Hepatocyte (in vitro differentiated cells): ENCODE data around the gene GAL3ST2. TPM values are rescaled to one million over a fixed set of nuclear protein-coding genes. Genes with fewer than 3 reads are reported as not detected.

Experiments
- DNase-seq: peaks from one replicate; pipeline ENCODE4 v3.0.0-alpha.2; 2016; ENCODE audit warnings: low spot score
- H2AFZ ChIP-seq: fragments of 200-600 bp; sonication (generic); 2 replicates; pipeline ENCODE4 v1.6.0; 2016; ENCODE audit warnings: antibody characterized with exemption, mild to moderate bottlenecking
- H3K27ac ChIP-seq: fragments of 200-600 bp; sonication (generic); 2 replicates; pipeline ENCODE4 v1.5.1; 2016; ENCODE audit warnings: mild to moderate bottlenecking
- H3K27me3 ChIP-seq: fragments of 200-600 bp; sonication (generic); 2 replicates; pipeline ENCODE4 v1.6.1; 2016
- H3K36me3 ChIP-seq: fragments of 200-600 bp; sonication (generic); replicated peaks from 2 replicates; pipeline ENCODE4 v1.5.1; 2016; ENCODE audit warnings: low read depth; ENCODE audit not compliant: insufficient read depth
- H3K4me1 ChIP-seq: fragments of 200-600 bp; sonication (generic); 2 replicates; pipeline ENCODE4 v1.5.1; 2016; ENCODE audit warnings: mild to moderate bottlenecking, moderate library complexity; ENCODE audit not compliant: insufficient read depth
- H3K4me2 ChIP-seq: fragments of 200-600 bp; sonication (generic); 2 replicates; pipeline ENCODE4 v1.6.0; 2016
- H3K4me3 ChIP-seq: fragments of 200-600 bp; sonication (generic); 2 replicates; pipeline ENCODE4 v1.5.1; 2016; ENCODE audit warnings: mild to moderate bottlenecking
- H3K79me2 ChIP-seq: fragments of 200-600 bp; sonication (generic); 2 replicates; pipeline ENCODE4 v1.6.0; 2017; ENCODE audit warnings: mild to moderate bottlenecking
- H3K9me2 ChIP-seq: fragments of 200-600 bp; sonication (generic); replicated peaks from 2 replicates; pipeline ENCODE4 v1.6.0; 2017; ENCODE audit warnings: mild to moderate bottlenecking; ENCODE audit not compliant: insufficient read depth
- H3K9me3 ChIP-seq: fragments of 200-600 bp; sonication (generic); 2 replicates; pipeline ENCODE4 v1.5.1; 2016; ENCODE audit warnings: low read depth, mild to moderate bottlenecking
- H4K20me1 ChIP-seq: fragments of 200-600 bp; sonication (generic); 2 replicates; pipeline ENCODE4 v1.6.0; 2016; ENCODE audit warnings: mild to moderate bottlenecking; ENCODE audit not compliant: insufficient read depth, poor library complexity, severe bottlenecking
- EZH2 ChIP-seq: fragments of 200-600 bp; sonication (generic); IDR thresholded peaks from 2 replicates; pipeline ENCODE4 v1.6.1; 2016; ENCODE audit warnings: antibody characterized with exemption, mild to moderate bottlenecking, borderline replicate concordance
- EZH2phosphoT487 ChIP-seq: fragments of 200-600 bp; sonication (generic); IDR thresholded peaks from one replicate; pipeline ENCODE4 v1.6.1; 2018; ENCODE audit warnings: antibody characterized with exemption, mild to moderate bottlenecking, low read depth, moderate library complexity; ENCODE audit not compliant: unreplicated experiment, severe bottlenecking
- WGBS: methylation state at CpG from one replicate; pipeline ENCODE4 v1.1.6; 2016; ENCODE audit warnings: low lambda C conversion rate; ENCODE audit errors: missing lambda C conversion rate; 5-methylcytosine and 5-hydroxymethylcytosine counted together
- polyA plus RNA-seq: library from polyadenylated mRNA; unstranded; fragments of >200 nt; fragmentation: Nextera tagmentation; extraction: Ambion mirVana; gene quantifications from 2 replicates; pipeline ENCODE4 v1.2.1, GENCODE V29; 2016
- total RNA-seq: library from RNA; depleted of rRNA; stranded (reverse); fragments of >200 nt; gene quantifications from 2 replicates; pipeline ENCODE4 v1.2.3, GENCODE V29; 2014
- TF ChIP-seq, protein P1 (sequence below): fragments of 200-600 bp; sonication (generic); IDR thresholded peaks from 2 replicates; pipeline ENCODE4 v1.5.1; 2016; ENCODE audit warnings: antibody characterized with exemption, mild to moderate bottlenecking; ENCODE audit not compliant: poor library complexity

The GAL3ST2 gene
- total and polyA plus RNA-seq, 2 experiments from 2014 or later = 0.53 TPM; not detected in 1

GRCh38 chr2:241736111-241736510 is 40.5 kb upstream of the GAL3ST2 start:
- Histone ChIP-seq H3K4me3 (no peak overlapping the region), H2AFZ (no peak overlapping the region), H3K4me2 (peak overlapping the region; percentile 100), H4K20me1 (no peaks in the 10 kb centered on the region), H3K9me3 (no peaks in the 10 kb centered on the region), H3K79me2 (peaks cover 37% of the 10 kb centered on the region), H3K27ac (no peak overlapping the region), H3K9me2 (no peaks in the 10 kb centered on the region), H3K27me3 (no peaks in the 10 kb centered on the region), H3K36me3 (no peaks in the 10 kb centered on the region), H3K4me1 (no peaks in the 10 kb centered on the region)
- TF ChIP-seq, protein P1, sequence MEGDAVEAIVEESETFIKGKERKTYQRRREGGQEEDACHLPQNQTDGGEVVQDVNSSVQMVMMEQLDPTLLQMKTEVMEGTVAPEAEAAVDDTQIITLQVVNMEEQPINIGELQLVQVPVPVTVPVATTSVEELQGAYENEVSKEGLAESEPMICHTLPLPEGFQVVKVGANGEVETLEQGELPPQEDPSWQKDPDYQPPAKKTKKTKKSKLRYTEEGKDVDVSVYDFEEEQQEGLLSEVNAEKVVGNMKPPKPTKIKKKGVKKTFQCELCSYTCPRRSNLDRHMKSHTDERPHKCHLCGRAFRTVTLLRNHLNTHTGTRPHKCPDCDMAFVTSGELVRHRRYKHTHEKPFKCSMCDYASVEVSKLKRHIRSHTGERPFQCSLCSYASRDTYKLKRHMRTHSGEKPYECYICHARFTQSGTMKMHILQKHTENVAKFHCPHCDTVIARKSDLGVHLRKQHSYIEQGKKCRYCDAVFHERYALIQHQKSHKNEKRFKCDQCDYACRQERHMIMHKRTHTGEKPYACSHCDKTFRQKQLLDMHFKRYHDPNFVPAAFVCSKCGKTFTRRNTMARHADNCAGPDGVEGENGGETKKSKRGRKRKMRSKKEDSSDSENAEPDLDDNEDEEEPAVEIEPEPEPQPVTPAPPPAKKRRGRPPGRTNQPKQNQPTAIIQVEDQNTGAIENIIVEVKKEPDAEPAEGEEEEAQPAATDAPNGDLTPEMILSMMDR = no peak
- TF ChIP-seq EZH2phosphoT487 (no peak), EZH2 (no peak)
- DNase-seq = no peak
- WGBS = 86% methylated on average over 3 of the region's 3 CpGs

- Histone ChIP-seq H3K4me2 (no peak overlapping the region), H3K4me3 (no peak overlapping the region), H4K20me1 (peaks cover 2% of the 10 kb centered on the region), H3K9me2 (no peaks in the 10 kb centered on the region), H3K9me3 (no peaks in the 10 kb centered on the region), H2AFZ (no peak overlapping the region), H3K4me1 (no peaks in the 10 kb centered on the region), H3K79me2 (peaks cover 37% of the 10 kb centered on the region), H3K36me3 (no peaks in the 10 kb centered on the region), H3K27ac (no peak overlapping the region), H3K27me3 (no peaks in the 10 kb centered on the region)
- 95% methylated on average over 16 of the region's 17 CpGs for WGBS
- DNase-seq = no peak
- TF ChIP-seq, protein P1 = no peak
- TF ChIP-seq EZH2 = no peak
- no peak for TF ChIP-seq EZH2phosphoT487
Observed at GRCh38 chr2:241738040-241738686, 38.5 kb upstream of the GAL3ST2 start.

GRCh38 chr2:241739177-241739576 is 37.4 kb upstream of the GAL3ST2 start:
- Histone ChIP-seq H3K36me3 (no peaks in the 10 kb centered on the region), H3K27ac (no peak overlapping the region), H3K27me3 (no peaks in the 10 kb centered on the region), H3K4me2 (no peak overlapping the region), H4K20me1 (peaks cover 2% of the 10 kb centered on the region), H2AFZ (no peak overlapping the region), H3K4me1 (no peaks in the 10 kb centered on the region), H3K4me3 (no peak overlapping the region), H3K9me2 (no peaks in the 10 kb centered on the region), H3K9me3 (no peaks in the 10 kb centered on the region), H3K79me2 (peaks cover 37% of the 10 kb centered on the region)
- TF ChIP-seq EZH2phosphoT487 = no peak
- TF ChIP-seq, protein P1 = no peak
- TF ChIP-seq EZH2 = no peak
- DNase-seq = no peak
- WGBS = 94% methylated on average over 15 of the region's 15 CpGs
